GM04504 (cell line): ENCODE data around the gene EFCAB8.

ENCODE experiments used
- DNase-seq: peaks from one replicate; pipeline ENCODE4 v3.0.0-alpha.2; 2012; ENCODE audit warnings: low read depth

EFCAB8 gene, protein sequence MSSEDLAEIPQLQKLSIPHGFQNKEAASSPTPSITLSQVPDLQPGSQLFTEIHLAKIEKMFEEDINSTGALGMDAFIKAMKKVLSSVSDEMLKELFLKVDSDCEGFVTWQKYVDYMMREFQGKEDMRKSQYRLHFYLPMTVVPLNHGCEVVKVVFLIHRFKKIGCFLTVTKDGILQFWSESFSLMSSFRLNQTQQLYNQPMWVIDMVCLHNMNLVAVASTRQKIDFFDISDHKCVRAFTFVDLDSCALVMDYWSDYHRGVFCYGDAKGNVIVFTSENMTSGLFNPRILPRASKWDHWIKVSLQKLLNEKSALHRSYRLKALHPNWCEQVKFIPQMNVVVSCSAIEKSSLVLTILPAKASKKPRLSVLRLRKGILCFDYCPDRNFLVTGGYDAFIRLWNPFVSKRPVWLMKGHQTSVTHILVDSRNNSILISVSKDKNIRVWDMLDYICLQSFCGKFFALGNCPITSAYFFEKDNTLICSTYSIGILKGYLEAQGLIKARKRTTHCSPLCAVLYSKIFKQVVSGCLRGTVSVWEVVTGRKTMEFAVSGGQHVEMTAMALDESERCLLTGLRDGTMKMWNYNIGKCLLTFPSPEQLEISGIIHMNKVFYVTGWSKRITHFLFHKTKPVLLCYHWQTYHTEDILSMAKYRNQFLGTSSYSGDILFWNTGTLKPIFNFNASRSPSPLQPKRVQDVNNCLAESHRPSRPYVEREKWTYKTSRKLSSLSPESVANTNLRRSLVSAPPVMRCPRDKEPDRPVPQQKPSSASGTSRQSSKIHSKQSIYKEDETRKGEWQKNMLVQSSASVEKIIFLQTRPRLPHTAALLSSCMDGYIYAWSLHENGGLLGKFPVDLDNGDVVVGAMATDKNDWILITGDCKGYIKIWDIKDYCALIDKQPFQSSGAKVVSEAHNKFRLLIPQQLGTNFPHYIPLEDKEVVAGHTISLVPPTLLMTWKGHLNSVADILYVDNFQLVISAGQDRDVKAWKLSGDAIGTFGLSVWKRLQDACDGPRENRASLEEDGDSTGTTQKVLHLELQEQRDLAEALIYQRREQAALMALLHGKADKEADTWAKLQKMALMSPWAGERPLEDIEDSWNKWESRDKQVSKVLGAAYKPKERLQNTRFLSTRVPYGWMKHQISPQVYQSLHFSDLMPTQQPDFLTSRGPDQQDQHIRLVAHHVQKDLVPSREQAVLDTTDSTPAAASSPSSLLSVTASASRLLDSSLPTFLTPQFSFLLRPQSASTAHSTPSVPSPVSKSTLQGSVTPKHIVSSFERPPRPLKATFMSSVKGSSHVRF

DNA sequence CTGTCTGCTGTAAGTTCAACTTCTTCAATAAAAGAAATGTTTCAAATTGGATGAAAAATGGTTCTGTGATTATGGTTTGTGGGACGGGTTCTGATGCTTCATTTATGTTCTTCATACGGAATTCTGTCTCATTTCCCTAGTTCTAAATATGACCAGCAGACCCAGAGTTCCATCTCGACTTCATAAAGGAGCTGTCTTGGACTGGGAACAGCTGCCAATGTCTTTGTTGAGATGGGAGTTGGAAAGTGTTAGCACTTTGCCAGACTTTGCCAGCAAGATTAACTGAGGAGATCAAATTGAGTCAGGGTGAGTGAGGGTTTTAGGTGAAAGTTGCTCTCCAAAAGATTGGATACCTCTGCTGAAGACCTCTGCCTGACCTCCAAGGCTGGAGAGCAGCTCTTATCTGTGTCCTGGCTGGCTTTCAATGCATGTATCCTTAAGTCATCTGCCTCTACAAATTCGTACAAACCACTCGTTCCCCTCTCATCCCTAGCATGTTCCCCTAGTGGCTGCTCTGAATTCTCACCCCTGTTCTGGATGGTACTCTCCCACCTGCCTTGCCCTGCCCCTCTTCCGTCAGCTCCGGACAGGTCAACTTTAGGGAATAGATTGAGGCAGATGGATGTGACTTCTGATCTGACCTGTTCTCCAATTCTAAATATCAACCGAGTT, at the start of gene EFCAB8:
TSS of gene EFCAB8 (plus strand) at position 223 of the 672 bp plus-strand sequence. CDS start 4,870 bp downstream, outside the sequence.
- no peak for DNase-seq

DNA sequence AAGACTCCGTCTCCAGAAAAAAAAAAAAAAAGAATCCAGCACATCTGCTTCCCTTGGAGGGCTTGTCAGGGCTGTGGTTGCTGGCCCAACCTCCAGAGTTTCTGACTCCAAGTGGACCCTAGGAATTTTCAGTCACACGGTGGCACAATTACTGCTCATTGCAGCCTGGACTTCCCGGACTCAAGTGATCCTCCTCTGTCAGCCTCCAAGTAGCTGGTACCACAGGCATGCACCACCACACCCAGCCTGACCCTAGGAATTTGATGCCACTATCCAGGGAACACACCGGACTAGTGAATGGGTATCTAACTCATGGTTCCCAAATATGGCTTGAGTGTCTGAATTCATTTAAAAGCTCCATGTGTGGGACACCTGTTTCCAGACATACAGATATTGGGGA, 48.8 kb upstream of the EFCAB8 start:
- DNase-seq, result no peak

DNA sequence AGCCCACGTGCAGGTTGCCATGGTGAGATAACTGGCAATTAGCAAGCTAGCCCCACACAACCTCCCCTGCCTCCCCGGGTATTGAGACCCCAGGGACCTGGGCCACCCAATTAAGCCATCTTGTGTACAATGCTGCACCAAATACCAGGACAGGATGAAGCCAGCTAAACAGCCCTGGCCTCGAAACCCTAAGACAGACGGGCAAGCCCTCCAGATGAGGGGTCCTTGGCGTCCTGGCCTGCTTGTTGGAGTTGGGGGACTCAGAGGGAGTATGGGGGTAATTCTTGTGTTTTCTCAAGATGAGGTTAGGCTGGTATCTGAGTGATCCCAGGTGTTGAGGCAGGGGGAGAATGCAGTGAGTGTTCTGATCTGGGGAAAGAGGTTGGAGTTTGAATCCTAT, 47.8 kb upstream of the EFCAB8 start:
- DNase-seq, result no peak

DNA sequence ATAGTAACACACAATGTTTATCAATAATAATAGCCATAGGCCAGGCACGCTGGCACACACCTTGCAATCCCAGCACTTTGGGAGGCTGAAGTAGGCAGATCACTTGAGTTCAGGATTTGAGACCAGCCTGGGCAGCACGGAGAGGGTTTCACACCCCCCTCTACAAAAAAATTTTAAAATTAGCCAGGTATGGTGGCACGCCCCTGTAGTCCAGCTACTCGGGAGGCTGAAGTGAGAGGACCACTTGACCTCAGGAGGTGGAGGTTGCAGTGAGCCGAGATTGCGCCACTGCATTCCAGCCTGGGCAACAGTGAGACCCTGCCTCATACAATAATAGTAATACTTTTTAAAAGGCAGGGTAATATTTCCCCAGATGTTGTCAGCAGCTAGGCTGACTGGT, 46.8 kb upstream of the EFCAB8 start:
- no peak for DNase-seq

DNA sequence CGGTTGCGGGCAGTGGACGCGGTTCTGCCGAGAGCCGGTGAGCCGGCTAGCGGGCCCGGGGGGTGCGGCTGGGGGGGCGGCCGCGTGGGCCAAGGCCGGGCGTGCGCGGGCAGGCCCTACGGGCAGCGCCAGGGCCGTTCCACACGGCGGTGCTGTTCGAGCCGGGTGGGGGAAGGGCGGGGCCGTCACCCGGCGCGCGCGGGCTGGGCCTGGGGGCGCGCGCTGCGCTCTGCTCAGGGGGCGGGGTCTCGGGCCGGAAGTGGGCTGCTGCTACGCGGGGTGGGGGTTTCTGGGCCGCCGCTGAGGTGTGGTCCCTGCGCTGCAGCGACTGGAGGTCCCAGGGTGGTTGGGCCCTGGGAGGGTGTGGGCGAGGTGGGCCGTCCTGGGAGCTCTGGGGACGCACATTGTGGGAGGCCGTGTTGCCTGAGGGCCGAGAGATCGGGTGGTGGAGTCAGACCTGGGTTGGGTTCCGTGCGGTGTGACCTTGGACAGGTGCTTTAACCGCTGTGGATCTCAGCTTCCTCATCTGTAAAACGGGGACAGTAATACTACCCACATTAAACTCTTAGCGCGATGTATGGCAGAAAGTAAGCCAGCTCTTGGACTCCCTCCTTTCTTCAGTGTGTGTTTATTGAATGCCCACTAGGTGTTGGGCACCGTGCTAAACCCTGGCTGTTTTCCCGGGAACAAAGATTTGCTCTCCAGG, 38.6 kb upstream of the EFCAB8 start:
- DNase-seq, result no peak

DNA sequence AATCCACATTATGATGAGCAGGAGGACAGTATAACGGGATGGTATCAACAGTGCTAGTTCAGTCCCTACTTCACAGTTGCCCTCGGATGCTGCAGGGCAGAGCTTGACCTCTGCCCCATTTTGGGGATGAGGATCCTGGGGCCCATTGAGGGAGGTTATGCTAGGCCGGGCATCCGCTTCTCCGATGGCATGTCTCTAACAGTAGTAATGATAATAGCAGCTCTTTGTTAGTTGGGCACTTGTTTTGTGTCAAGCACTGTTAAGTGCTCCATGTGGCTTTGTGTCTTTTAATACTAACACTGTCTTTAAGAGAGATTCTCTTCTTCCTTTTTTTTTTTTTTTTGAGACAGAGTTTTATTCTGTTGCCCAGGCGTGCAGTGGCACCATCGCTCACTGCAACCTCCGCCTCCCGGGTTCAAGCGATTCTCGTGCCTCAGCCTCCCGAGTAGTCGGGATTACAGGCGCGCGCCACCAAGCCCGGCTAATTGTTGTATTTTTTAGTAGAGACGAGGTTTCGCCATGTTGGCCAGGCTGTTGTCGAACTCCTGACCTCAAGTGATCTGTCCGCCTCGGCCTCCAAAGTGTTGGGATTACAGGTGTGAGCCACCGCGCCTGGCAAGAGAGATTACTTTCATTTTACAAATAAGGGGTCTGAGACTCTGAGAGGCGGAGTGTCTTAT, 37.9 kb upstream of the EFCAB8 start:
- DNase-seq, result no peak

DNA sequence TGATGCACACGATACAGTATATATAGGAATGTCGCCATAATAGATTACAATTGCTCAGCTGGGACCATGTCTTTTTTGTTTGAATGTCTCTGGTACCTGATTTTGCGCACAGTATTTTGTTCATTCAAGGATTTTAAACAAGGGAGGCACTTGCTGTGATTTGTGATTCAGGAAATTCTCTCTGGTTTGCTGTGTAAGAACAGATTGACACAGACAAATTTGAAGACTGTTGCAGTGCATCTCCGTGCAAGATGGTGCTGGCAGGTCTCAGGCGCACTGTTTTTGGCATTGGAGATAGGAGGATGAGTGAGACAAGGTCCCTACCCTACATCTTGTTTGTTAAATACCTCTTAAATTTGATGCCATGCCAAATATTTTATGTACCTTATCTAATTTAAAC, 36.5 kb upstream of the EFCAB8 start:
- no peak for DNase-seq

DNA sequence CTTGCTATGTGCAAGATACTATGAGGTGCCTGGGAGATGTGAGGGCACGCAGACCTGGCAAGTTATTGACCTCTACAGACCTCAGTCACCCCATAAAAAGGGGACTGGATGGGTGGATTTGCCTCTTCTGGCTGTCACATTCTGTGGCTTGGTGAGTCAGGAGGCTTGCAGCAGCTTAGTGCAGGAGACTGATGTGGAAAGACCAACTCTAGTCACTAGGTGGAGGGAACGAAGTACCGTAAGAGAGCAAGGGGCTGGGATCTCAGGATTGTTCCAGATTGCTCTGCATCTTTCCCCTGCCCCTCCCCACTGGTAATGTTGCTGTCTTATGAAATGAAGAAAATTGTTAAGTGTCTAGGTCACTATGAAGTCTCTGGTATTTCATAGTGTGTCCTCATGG, 35.6 kb upstream of the EFCAB8 start:
- peak; percentile 68 for DNase-seq

DNA sequence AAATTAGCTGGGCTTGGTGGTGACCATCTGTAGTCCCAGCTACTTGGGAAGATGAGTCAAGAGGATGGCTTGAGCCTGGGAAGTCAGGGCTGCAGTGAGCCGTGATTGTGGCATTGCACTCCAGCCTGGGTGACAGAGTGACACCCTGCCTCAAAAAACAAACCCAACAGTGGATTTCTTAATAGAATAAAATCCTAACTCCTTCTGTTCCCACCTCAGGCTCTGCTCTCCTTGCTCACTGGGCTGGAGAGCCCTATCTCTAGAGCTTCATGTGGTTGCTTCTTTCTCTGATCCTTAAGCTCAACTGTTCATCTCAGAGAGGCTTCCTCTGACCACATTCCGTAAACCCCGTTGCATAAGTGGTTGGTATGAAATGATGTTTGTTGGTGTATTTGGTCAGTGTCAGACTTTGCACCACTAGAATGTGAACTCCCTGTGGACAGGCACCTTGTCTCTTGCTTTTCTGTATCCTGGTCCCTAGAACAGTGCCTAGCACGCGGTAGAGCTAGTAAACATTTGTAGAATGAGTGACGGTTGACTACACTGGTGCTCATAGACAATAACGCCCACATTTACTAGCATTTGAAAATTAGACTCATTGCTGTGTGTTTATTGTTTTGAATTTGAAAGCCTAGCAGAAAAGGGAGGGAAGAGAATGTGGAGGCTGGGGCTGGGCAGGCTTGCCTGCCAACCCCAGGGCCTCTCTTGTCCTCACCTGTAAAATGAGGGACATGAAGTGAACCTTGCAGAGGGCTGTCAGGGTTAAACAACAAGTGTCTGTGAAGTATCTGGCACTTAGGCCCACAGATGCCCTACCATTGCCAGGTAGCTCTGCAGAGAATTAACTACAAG, 34.8 kb upstream of the EFCAB8 start:
- DNase-seq, result no peak

DNA sequence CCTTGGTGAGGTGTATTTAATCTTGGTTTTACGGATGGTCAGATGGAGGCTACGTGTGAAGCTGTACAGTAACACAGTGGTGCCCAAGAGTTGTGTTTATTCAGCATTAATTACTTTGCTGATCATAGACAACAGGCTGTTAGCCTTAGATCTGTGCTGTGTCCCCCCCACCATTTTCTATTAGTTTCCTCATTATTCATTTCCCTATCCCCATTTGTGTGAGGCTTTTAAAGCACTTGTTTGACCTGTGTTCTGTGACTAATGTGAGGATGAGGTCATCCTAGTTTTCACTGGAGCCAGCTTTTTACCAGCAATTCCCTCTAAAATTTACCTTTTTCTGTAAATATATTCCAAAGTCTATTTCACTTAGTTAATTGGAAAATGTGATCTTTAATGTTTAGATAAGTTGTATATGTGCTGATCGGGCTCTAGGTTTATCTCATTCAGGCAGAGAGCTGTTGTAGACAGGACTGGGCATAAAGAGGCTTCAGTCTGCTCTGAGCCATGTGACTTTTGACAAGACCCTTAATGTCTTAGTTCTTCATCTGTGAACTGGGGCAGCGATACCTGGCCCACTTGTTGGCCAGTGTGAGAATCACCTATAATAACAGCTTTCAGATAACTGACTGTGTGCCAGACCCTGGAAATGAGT, 30.6 kb upstream of the EFCAB8 start:
- no peak for DNase-seq

DNA sequence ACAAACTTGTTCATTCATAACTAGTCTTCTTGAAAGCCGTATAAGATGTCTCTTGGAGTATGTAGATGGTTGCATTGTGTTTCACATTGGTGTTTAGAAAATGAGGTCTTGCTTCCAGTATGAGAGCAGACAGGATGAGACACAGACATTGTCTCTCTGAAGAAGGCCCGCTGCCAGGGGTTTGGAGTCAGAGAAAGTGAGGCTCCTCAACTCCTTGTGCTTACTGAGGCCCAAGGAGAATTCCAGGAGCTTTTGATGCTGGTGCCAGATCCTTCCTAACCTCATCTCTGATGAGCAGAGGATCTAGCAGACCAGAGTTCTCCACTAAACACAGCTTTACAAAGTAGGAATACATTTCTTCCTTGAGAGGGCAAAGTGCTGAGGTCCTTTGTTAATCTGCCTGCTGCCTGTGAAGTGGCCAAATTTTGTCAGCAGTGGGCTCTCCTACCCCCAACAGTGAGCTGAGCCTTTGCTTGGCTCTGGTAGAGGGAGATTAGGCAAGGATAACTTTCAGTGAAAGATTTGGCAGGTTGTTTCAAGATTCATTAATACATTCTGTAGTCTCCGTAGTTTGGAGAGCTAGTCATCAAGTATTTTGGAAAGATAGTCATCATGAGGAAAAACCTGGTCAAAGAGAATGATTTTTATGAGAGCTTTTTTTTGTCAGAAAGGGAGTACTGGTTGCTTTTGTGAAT, 29.3 kb upstream of the EFCAB8 start:
- no peak for DNase-seq

DNA sequence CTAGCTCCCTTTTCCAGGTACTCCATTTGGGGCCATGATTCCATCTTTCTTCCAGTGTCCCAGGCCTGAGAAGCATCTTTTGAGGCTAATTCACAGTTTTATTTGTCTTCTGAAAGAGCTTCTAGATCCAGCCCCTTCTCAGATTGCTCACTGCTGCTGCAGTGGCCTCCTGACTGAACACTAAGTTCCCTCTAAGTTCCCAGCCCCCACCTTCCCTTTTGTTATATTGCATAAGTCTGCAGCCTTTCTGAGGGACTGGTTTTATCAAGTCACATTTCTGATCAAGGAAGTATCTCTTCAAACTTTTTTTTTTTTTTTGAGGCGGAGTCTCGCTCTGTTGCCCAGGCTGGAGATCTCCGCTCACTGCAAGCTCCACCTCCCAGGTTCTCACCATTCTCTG, 28.3 kb upstream of the EFCAB8 start:
- no peak for DNase-seq

DNA sequence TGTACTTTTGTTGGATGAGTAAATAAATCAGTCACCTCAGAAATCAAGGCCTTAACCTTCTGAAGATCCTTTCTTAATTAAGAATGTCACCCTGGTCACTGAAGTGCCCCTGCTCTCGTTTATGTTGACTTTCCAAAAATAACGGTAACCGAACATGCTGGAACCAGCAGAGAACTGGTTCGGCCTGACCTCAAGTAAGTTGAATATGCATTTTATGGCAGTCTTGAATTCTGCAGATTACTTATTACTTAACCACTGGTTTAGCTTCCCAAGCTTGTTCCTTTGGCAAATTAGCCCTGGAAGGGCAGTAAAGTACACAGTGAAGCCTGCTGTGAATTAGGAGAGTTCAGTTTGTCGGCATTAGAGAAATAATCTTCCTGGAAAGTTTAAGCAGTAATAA, 26.7 kb upstream of the EFCAB8 start:
- no peak for DNase-seq

DNA sequence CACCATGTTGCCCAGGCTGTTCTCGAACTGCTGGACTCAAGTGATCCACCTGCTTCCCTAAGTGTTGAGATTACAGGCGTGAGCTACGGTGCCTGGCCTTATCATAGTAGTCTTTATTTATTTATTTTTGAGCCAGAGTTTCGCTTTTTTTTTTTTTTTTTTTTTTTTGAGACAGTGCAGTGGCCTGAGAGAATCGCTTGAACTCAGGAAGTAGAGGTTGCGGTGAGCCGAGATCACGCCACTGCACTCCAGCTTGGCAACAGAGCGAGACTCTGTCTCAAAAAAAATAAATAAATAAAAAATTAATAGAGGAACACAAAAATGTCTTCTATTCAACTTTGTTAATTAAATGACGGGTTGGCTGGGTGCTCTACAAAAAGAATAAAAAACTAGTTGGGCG, 26.1 kb upstream of the EFCAB8 start:
- DNase-seq, result no peak

DNA sequence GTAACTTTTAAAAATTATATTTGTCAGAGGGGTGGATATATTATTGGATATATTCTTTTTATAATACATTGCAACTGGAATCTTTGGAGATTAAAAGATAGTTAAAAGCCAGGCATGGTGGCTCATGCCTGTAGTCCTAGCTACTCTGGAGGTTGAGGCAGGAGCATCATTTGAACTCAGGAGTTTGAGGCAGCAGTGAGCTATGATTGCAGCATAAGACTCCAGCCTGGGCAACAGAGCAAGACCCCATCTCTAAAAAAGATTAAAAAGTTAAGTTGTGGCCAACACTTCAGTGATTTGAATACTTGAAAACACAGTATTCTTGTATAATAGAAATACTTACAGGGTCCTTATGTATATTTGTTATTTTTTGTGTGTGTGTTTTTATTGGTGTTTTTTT, 23.8 kb upstream of the EFCAB8 start:
- no peak for DNase-seq

DNA sequence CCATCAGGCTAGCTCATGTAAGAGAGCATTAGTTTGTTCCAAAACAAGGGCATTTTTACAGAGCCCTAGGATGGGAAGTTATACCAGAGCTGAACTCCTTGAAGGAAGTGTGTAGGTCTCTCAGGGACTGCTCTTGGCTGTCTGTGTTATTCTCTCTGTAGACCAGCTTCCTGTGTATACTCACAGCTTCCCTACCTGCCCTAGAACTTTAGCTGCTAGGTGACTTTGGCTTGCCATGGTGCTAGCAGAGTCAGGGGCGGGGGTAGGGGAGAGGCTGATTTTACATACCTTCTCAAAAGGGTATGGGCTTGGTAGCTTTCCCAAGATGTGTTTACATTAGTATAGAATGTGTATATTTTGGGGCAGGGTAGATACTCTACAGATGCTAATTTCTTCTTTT, 21.6 kb upstream of the EFCAB8 start:
- DNase-seq, result no peak

DNA sequence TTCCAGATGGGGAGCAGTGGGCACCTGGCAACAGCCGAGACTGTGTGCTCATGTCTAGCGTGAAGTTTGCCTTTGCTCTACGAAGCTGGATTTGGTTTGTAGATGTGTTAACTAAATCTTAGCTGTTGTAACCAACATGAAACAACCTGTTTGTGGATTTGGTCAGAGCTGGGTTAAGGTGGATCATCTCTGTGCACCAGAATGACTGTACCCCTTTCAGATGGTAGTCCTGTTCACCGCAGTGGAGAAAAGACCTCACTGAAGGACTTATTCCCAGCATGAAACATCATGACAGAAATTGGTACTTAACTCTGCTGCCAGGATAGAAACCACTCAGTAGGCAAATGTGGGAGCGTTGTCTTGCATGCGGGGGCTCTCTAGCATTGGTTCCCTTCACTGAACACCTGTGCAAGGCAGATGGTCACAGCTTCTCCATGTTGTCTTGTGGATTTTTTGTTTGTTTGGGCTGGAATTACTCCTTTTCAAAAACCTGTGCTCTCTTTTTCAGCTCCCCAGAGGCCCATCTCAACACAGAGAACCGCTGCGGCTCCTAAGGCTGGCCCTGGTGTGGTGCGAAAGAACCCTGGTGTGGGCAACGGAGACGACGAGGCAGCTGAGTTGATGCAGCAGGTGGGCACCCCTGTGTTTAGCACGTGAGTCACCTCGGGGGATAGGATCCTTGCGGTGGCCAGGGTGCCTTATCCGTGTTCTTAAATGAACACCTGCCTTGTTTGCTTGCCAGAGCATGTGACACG, 19.3 kb upstream of the EFCAB8 start:
- DNase-seq, result no peak

DNA sequence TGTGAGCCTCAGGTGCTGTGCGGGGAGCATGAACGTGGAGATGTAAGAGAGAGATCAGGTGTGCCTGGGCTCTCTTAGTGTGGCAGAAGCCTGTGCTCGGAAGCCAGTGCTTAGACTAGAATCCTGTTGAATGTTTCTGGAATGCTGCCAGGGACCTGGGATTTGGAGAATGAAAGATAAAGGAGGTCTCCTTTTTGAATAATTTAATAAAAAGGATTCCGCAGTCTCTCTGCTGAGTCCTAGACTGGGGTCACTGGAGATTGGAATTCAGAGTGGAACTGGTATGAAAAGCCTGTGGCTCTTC, 18.8 kb upstream of the EFCAB8 start:
- DNase-seq, result no peak
